Endothelial cell of umbilical vein (primary cell): ENCODE data around the gene CNTRL. TPM values are rescaled to one million over a fixed set of nuclear protein-coding genes. Genes with fewer than 3 reads are reported as not detected.

Source experiments
- BruUV-seq: library from RNA; stranded (reverse); fragments of 400-500 nt; replicated peaks from 2 replicates; lab custom pipeline; 2021; lab: Mats Ljungman, UMichigan
- CTCF ChIA-PET: fragments of 300-600, 350-600 bp; sonication (Branson Sonifier 250); formaldehyde crosslinking; loops from one replicate; lab custom pipeline; 2021; ENCODE audit warnings: antibody characterized with exemption, inconsistent platforms; lab: Charles Lee
- POLR2A ChIA-PET: fragments of 300-600, 350-600 bp; sonication (Branson Sonifier 250); formaldehyde crosslinking; loops from one replicate; lab custom pipeline; 2021; ENCODE audit warnings: antibody characterized with exemption, inconsistent platforms; lab: Charles Lee
- DNase-seq: peaks from one replicate; pipeline ENCODE4 v3.0.0-alpha.2; 2011; ENCODE audit warnings: low read depth, low spot score
- FAIRE-seq: peaks from 2 replicates; lab custom pipeline; 2011; peaks lifted over from hg19 to GRCh38; lab: Jason Lieb, UNC
- H2AFZ ChIP-seq: 2 replicates; pipeline ENCODE4 v1.6.0; 2012; ENCODE audit warnings: low read depth, low read length, control low read depth, inconsistent platforms
- H3K27ac ChIP-seq: 2 replicates; pipeline ENCODE4 v1.5.1; 2011; ENCODE audit warnings: low read depth, mild to moderate bottlenecking, control low read depth, low read length, moderate library complexity; ENCODE audit not compliant: insufficient read depth
- H3K27me3 ChIP-seq, 2 experiments: 2 replicates each; pipeline versions ENCODE4 v1.6.0 to v1.6.1; 2011; ENCODE audit warnings: low read length in 2 of 2, mixed read lengths in 1 of 2; ENCODE audit not compliant: control insufficient read depth in 2 of 2, insufficient read depth in 2 of 2
- H3K36me3 ChIP-seq, 2 experiments: 2 replicates in 1 of 2; 3 replicates in 1 of 2; pipeline ENCODE4 v1.5.1; 2011; ENCODE audit warnings: low read length in 2 of 2, mild to moderate bottlenecking in 1 of 2, moderate library complexity in 1 of 2; ENCODE audit not compliant: control insufficient read depth in 2 of 2, insufficient read depth in 2 of 2; ENCODE audit errors: extremely low read depth in 1 of 2
- H3K4me1 ChIP-seq: 3 replicates; pipeline ENCODE4 v1.5.1; 2011; ENCODE audit warnings: mild to moderate bottlenecking, low read length; ENCODE audit not compliant: control insufficient read depth, insufficient read depth; ENCODE audit errors: extremely low read depth
- H3K4me2 ChIP-seq: 2 replicates; pipeline ENCODE4 v1.6.1; 2011; ENCODE audit warnings: low read length, control low read depth, mixed read lengths; ENCODE audit not compliant: insufficient read depth
- H3K4me3 ChIP-seq, 3 experiments: fragments of 200-600 bp in 1 of 3; sonication (generic), shearing (Covaris generic) in 1 of 3; replicated peaks in 1 of 3; 2 replicates each; pipeline ENCODE4 v1.5.1; 2011 to 2016; ENCODE audit warnings: control low read depth in 3 of 3, low read length in 3 of 3, mild to moderate bottlenecking in 2 of 3, inconsistent platforms in 1 of 3, low read depth in 1 of 3, moderate library complexity in 1 of 3; ENCODE audit not compliant: insufficient read depth in 1 of 3
- H3K79me2 ChIP-seq: 2 replicates; pipeline ENCODE4 v1.6.0; 2012; ENCODE audit warnings: low read length, inconsistent platforms; ENCODE audit not compliant: control insufficient read depth, insufficient read depth
- H3K9ac ChIP-seq: replicated peaks from 2 replicates; pipeline ENCODE3; 2011; ENCODE audit warnings: low read length, control low read depth; ENCODE audit not compliant: insufficient read depth; ENCODE audit errors: extremely low read depth
- H3K9me1 ChIP-seq: replicated peaks from 3 replicates; pipeline ENCODE4 v1.6.0; 2011; ENCODE audit warnings: mild to moderate bottlenecking, low read length; ENCODE audit not compliant: control insufficient read depth, insufficient read depth; ENCODE audit errors: extremely low read depth
- H3K9me3 ChIP-seq: replicated peaks from 2 replicates; pipeline ENCODE4 v1.5.1; 2012; ENCODE audit warnings: low read length, inconsistent platforms; ENCODE audit not compliant: control insufficient read depth, insufficient read depth
- H4K20me1 ChIP-seq: replicated peaks from 2 replicates; pipeline ENCODE3; 2011; ENCODE audit warnings: mild to moderate bottlenecking, low read length; ENCODE audit not compliant: control insufficient read depth, insufficient read depth; ENCODE audit errors: extremely low read depth
- CTCF ChIP-seq, 2 donors: IDR thresholded peaks; 1 replicate in 1 of 2; 2 replicates in 1 of 2; pipeline ENCODE4 v1.5.1; 2011; ENCODE audit warnings: low read length in 2 of 2, mild to moderate bottlenecking in 2 of 2, moderate library complexity in 2 of 2, control low read depth in 1 of 2, inconsistent platforms in 1 of 2, low read depth in 1 of 2; ENCODE audit not compliant: insufficient read depth in 1 of 2; ENCODE audit errors: extremely low read depth in 1 of 2
- EZH2 ChIP-seq: IDR thresholded peaks from 2 replicates; pipeline ENCODE4 v1.6.1; 2012; ENCODE audit warnings: borderline replicate concordance, low read depth, mild to moderate bottlenecking, moderate library complexity, low read length, inconsistent platforms; ENCODE audit not compliant: severe bottlenecking
- FOS ChIP-seq: IDR thresholded peaks from 2 replicates; pipeline ENCODE4 v1.6.1; 2011; ENCODE audit warnings: mild to moderate bottlenecking, low read length, moderate library complexity, borderline replicate concordance; ENCODE audit not compliant: insufficient read depth
- GATA2 ChIP-seq: IDR thresholded peaks from 2 replicates; pipeline ENCODE4 v1.7.0; 2011; ENCODE audit warnings: low read depth, mild to moderate bottlenecking, moderate library complexity, mixed read lengths, low read length; ENCODE audit not compliant: insufficient read length, insufficient read depth
- JUN ChIP-seq: IDR thresholded peaks from 2 replicates; pipeline ENCODE4 v1.6.1; 2011; ENCODE audit warnings: borderline replicate concordance, low read depth; ENCODE audit not compliant: insufficient read length, insufficient read depth
- MAX ChIP-seq: IDR thresholded peaks from 2 replicates; pipeline ENCODE4 v1.6.1; 2011; ENCODE audit not compliant: insufficient read depth, insufficient read length
- MYC ChIP-seq: IDR thresholded peaks from one replicate; pipeline ENCODE4 v1.6.1; 2011; ENCODE audit warnings: mild to moderate bottlenecking, low read depth, low read length
- POLR2A ChIP-seq: IDR thresholded peaks from 2 replicates; pipeline ENCODE4 v1.6.1; 2012; ENCODE audit warnings: low read depth, mild to moderate bottlenecking, control low read depth, low read length
- POLR2AphosphoS5 ChIP-seq: IDR thresholded peaks from 2 replicates; pipeline ENCODE4 v1.6.1; 2012; ENCODE audit warnings: low read depth, mild to moderate bottlenecking, control low read depth, low read length, moderate library complexity; ENCODE audit not compliant: insufficient read depth
- dilution Hi-C: fragments of 300-500 bp; cut with MboI; formaldehyde crosslinking; loops from one replicate; pipeline ENCODE4 v1.15.0; 2019; ENCODE audit warnings: low sequenced_read_pairs; ENCODE audit not compliant: extremely low pct_ligation_motif_present
- intact Hi-C: fragments of 100-400 bp; cut with micrococcal nuclease; formaldehyde crosslinking; loops from one replicate; pipeline ENCODE4 v1.10.0; 2022
- polyA plus RNA-seq, 4 experiments: library from polyadenylated mRNA; depleted of rRNA in 3 of 4; stranded (reverse) in 3 of 4; unstranded in 1 of 4; fragments of >200 nt; gene quantifications; 2 replicates each; pipeline versions ENCODE4 v1.2.1 to v1.2.3, GENCODE V29; 2011 to 2012; ENCODE audit warnings: missing spikeins in 1 of 4
- total RNA-seq: library from RNA; stranded (reverse); gene quantifications from 2 replicates; pipeline ENCODE4 v1.2.3, GENCODE V29; 2021

The CNTRL gene
- total and polyA plus RNA-seq, 2 donors (not counting 3 experiments of a cell fraction or from before 2014, with no cell fraction given), result 6.1 to 21.8 TPM

- TF ChIP-seq POLR2A (no peak), JUN (no peak), CTCF (IDR thresholded peaks at IDR 0.05; ENCODE audit: extremely low read depth in 1 of 2, insufficient read depth in 1 of 2, low read depth in 1 of 2, low read length in 2 of 2) (no peak), EZH2 (no peak)
- H3K4me3 ChIP-seq, result no peak overlapping the region
- DNase-seq, result no peak
These were observed 121.6 kb downstream of the CNTRL start for GRCh38 chr9:121196389-121196788.

GRCh38 chr9:121197132-121197531, 122.4 kb downstream of the CNTRL start:
- H3K4me2 ChIP-seq, result no peak overlapping the region
- H3K79me2 ChIP-seq, result peaks cover 95% of the 10 kb centered on the region
- POLR2A ChIA-PET, result no interaction called here
- H3K27ac ChIP-seq, result no peak overlapping the region
- H3K9me1 ChIP-seq, result peaks cover 3% of the 10 kb centered on the region
- H3K4me1 ChIP-seq, result peaks cover 50% of the 10 kb centered on the region
- BruUV-seq, result no TSS peak
- dilution Hi-C loops, result no loop called here
- H3K4me3 ChIP-seq, result no peak overlapping the region
- CTCF ChIA-PET, result no interaction called here
- TF ChIP-seq MAX (no peak), JUN (no peak), CTCF (IDR thresholded peaks at IDR 0.05; ENCODE audit: extremely low read depth in 1 of 2, insufficient read depth in 1 of 2, low read depth in 1 of 2, low read length in 2 of 2) (no peak), POLR2AphosphoS5 (no peak), EZH2 (no peak), GATA2 (no peak), POLR2A (no peak), MYC (no peak), FOS (no peak)
- H3K9ac ChIP-seq, result no peak overlapping the region
- FAIRE-seq (no peak), DNase-seq (no peak)
- H3K9me3 ChIP-seq, result no peaks in the 10 kb centered on the region
- H4K20me1 ChIP-seq, result peaks cover 54% of the 10 kb centered on the region
- H2AFZ ChIP-seq, result no peak overlapping the region
- intact Hi-C loops, result no loop called here
- H3K36me3 ChIP-seq, result no peaks in the 10 kb centered on the region
- no peaks in the 10 kb centered on the region for H3K27me3 ChIP-seq

More at GRCh38 chr9:121196389-121196788, 121.6 kb downstream of the CNTRL start:
- no peak for FAIRE-seq
- H3K27ac ChIP-seq, result no peak overlapping the region
- no peak overlapping the region for H3K4me2 ChIP-seq
- no peaks in the 10 kb centered on the region for H3K36me3 ChIP-seq
- ChIA-PET POLR2A (no interaction called here), CTCF (no interaction called here)
- intact Hi-C loops, result no loop called here
- H3K79me2 ChIP-seq, result peaks cover 99% of the 10 kb centered on the region
- no peak overlapping the region for H3K9ac ChIP-seq
- no peak overlapping the region for H2AFZ ChIP-seq
- H4K20me1 ChIP-seq, result peaks cover 54% of the 10 kb centered on the region
- H3K4me1 ChIP-seq, result peaks cover 50% of the 10 kb centered on the region
- H3K9me3 ChIP-seq, result no peaks in the 10 kb centered on the region
- dilution Hi-C loops, result no loop called here
- no peaks in the 10 kb centered on the region for H3K27me3 ChIP-seq
- peaks cover 3% of the 10 kb centered on the region for H3K9me1 ChIP-seq
- no TSS peak for BruUV-seq
